Pancreas (tissue), 10 donors: Measurements from ENCODE around the gene ADGRG3. TPM values are rescaled to one million over a fixed set of nuclear protein-coding genes. Genes with fewer than 3 reads are reported as not detected.

ENCODE experiments used
- ATAC-seq, 4 donors: fragments of 200-7000 bp; cut with Tn5 transposase; one replicate each; pipeline versions ENCODE4 v1.8.0 to v1.9.1; 2020; ENCODE audit warnings: mild to moderate bottlenecking in 4 of 4, moderate library complexity in 4 of 4
- DNase-seq, 6 donors: peaks; one replicate each; pipeline ENCODE4 v3.0.0-alpha.2; 2020
- FAIRE-seq: peaks from 2 replicates; lab custom pipeline; 2012; peaks lifted over from hg19 to GRCh38; lab: Jason Lieb, UNC
- H3K27ac ChIP-seq, 4 donors: fragments of 200-600 bp; sonication (generic); 1 replicate in 3 of 4; 2 replicates in 1 of 4; pipeline versions ENCODE4 v1.5.0 to v1.8.0; 2020
- H3K27me3 ChIP-seq, 4 donors: fragments of 200-600 bp; one replicate each; pipeline ENCODE4 v1.8.0; 2021
- H3K36me3 ChIP-seq, 3 donors: fragments of 200-600 bp; sonication (generic) in 1 of 3; one replicate each; pipeline versions ENCODE4 v1.5.0 to v1.8.0; 2020 to 2021
- H3K4me1 ChIP-seq, 3 donors: fragments of 200-600 bp; one replicate each; pipeline ENCODE4 v1.8.0; 2021
- H3K4me3 ChIP-seq, 4 donors: fragments of 200-600 bp; sonication (generic) in 2 of 4; one replicate each; pipeline versions ENCODE4 v1.5.0 to v1.8.0; 2020 to 2021
- H3K9me3 ChIP-seq, 4 donors: fragments of 200-600 bp; one replicate each; pipeline ENCODE4 v1.8.0; 2021
- CTCF ChIP-seq, 4 donors: fragments of 200-600 bp; sonication (generic) in 3 of 4; IDR thresholded peaks; one replicate each; pipeline versions ENCODE4 v1.5.0 to v1.8.0; 2021; ENCODE audit warnings: antibody characterized with exemption in 4 of 4
- whole genome bisulfite sequencing, 2 donors: extraction: QIAGEN DNeasy Blood & Tissue Kit; methylation state at CpG; one replicate each; pipeline ENCODE4 v1.1.7; 2013; 5-methylcytosine and 5-hydroxymethylcytosine counted together
- intact Hi-C, 3 donors: fragments of 100-400 bp; cut with DNase I; formaldehyde crosslinking; loops; one replicate each; pipeline versions ENCODE4 v1.11.1 to v1.14.2; 2022
- polyA plus RNA-seq, 2 donors: library from polyadenylated mRNA; stranded (reverse); fragments of 200-250 nt; gene quantifications; one replicate each; pipeline ENCODE4 v1.2.3, GENCODE V29; 2013
- total RNA-seq, 6 donors: library from RNA; stranded (reverse); fragmentation: NEBNext Ultra II Directional in 4 of 6; extraction: Animal tissue kit (Norgen Biotek cat#: 25700) in 4 of 6; gene quantifications; one replicate each; pipeline versions ENCODE4 v1.2.1 to v1.2.4, GENCODE V29; 2021 to 2023
- donor health status: healthy with polysubstance abuse.
- donor health status: DM: no; HTN: no; CAD: no; lungs with moderate emphysema.
- donor health status: DM: no; HTN: no; CAD: no.
- donor health status: control.
- donor health status: control.
- donor health status: Bipolar disorder and iron deficiency.
- donor health status: DM: yes; HTN: yes; CAD: no.
- donor health status: DM: no; HTN: no; CAD: no.
- donor health status: DM: no; HTN: no; CAD: no.
- donor health status: DM: yes; HTN: yes; CAD: no.

ADGRG3 gene
- total and polyA plus RNA-seq, 8 donors: 0.14 to 0.84 (median 0.53) TPM

DNA sequence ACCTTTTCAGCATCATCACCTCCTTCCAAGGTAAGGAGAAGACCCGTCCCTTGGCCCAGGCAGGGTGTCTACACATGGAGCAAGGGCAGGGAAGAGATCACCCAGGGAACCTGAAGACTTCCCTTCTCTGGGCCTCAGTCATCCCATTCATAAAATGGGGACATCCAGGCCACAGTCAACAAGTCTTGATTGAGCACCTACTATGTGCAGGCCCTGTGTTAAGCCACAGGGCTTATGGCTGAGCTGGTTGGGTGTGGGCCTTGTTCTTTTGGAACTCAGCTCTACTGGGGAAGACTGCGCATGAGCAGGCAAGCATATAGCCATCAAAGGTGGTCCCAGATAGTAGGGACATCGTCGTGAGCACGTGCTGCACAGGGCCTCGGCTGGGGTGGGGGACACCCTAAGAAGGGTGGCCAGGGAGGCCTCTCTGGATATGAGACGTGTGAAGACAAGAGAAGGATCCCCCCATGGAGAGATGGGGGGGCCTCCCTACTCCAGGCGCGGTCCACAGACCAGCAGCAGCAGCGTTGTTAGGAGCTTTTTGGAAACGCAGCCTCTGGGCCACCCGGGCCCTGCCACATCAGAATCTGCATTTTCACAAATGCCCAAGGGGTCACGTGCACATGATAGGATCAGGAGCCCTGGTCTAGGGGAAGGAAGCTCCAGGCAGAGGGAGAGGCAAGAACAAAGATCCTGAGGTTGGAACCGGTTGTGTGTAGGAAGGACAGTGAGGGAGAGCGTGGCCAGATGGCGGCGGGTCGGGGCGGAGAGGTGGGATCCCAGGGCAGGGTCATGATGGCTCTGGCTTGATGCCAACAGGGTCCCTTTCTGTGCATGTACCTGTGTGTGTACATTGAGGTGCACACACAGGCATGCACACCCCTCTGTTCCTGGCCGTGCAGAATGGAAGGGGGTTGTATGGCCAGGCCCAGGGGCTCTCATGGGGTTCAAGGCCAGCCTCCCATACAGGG, 5.9 kb upstream of the ADGRG3 start:
- no peak for ATAC-seq
- no peak overlapping the region for H3K27ac ChIP-seq
- H3K4me1 ChIP-seq: no peaks in the 10 kb centered on the region
- no peak for FAIRE-seq
- TF ChIP-seq CTCF (IDR thresholded peaks at IDR 0.05): no peak
- intact Hi-C loops: no loop called here
- no peaks in the 10 kb centered on the region for H3K9me3 ChIP-seq
- peak in 1 of 6 donors; percentile 58 for DNase-seq
- no peak overlapping the region for H3K4me3 ChIP-seq
- WGBS, 2 donors: 89 to 95% methylated on average over 20 of the region's 20 CpGs
- peaks cover 0 to 49% (median 19%) of the 10 kb centered on the region in 3 donors for H3K36me3 ChIP-seq
- no peaks in the 10 kb centered on the region for H3K27me3 ChIP-seq

GRCh38 chr16:57663436-57663835, 4.7 kb upstream of the ADGRG3 start:
- H3K4me1 ChIP-seq: no peaks in the 10 kb centered on the region
- intact Hi-C loops: no loop called here
- no peak for TF ChIP-seq CTCF (IDR thresholded peaks at IDR 0.05)
- WGBS, 2 donors: 87 to 91% methylated on average over 21 of the region's 21 CpGs
- H3K27ac ChIP-seq: no peak overlapping the region
- no peak overlapping the region for H3K4me3 ChIP-seq
- no peak for ATAC-seq
- peaks cover 0 to 43% (median 16%) of the 10 kb centered on the region in 3 donors for H3K36me3 ChIP-seq
- H3K9me3 ChIP-seq: no peaks in the 10 kb centered on the region
- DNase-seq: peak in 1 of 6 donors; percentile 65
- no peaks in the 10 kb centered on the region for H3K27me3 ChIP-seq
- FAIRE-seq: no peak

GRCh38 chr16:57663917-57664661, 4.0 kb upstream of the ADGRG3 start:
- no peak overlapping the region for H3K27ac ChIP-seq
- 91 to 94% methylated on average over 15 of the region's 15 CpGs for WGBS, 2 donors
- ATAC-seq (no peak), DNase-seq (peak in 1 of 6 donors; percentile 55), FAIRE-seq (no peak)
- TF ChIP-seq CTCF (IDR thresholded peaks at IDR 0.05): no peak
- H3K36me3 ChIP-seq: peaks cover 0 to 42% (median 13%) of the 10 kb centered on the region in 3 donors
- no peaks in the 10 kb centered on the region for H3K27me3 ChIP-seq
- H3K4me1 ChIP-seq: no peaks in the 10 kb centered on the region
- no peaks in the 10 kb centered on the region for H3K9me3 ChIP-seq
- no peak overlapping the region for H3K4me3 ChIP-seq
- intact Hi-C loops: no loop called here

DNA sequence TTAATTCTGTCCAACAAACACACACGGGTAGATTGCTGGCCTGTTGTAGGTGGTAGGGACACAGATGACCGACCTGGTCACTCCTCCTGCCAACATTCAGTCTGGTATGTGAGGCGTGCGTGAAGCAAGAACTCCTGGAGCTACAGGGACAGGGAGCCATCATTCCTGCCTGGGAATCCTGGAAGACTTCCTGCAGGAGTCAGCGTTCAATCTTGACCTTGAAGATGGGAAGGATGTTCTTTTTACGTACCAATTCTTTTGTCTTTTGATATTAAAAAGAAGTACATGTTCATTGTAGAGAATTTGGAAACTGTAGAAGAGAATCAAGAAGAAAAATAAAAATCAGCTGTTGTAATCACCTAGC, 3.5 kb upstream of the ADGRG3 start:
- ATAC-seq (no peak), DNase-seq (no peak), FAIRE-seq (no peak)
- Histone ChIP-seq H3K4me3 (no peak overlapping the region), H3K9me3 (no peaks in the 10 kb centered on the region), H3K4me1 (no peaks in the 10 kb centered on the region), H3K27me3 (no peaks in the 10 kb centered on the region), H3K36me3 (peaks cover 0 to 41% (median 13%) of the 10 kb centered on the region in 3 donors), H3K27ac (no peak overlapping the region)
- 88% methylated on average over 6 of the region's 6 CpGs for WGBS, 2 donors
- intact Hi-C loops: no loop called here
- TF ChIP-seq CTCF (IDR thresholded peaks at IDR 0.05): no peak
